ENCODE results near the gene HSF5.

HSF5 gene

GRCh38 chr17:58452738-58453137, 35.5 kb downstream of the HSF5 start:
- DNase-seq: no peak
- Histone ChIP-seq H3K4me1 (ENCODE audit: low read length) (no peaks in the 10 kb centered on the region), H3K27ac (ENCODE audit: low read length) (no peak overlapping the region)

GRCh38 chr17:58447039-58447975, 40.9 kb downstream of the HSF5 start:
- Histone ChIP-seq H3K4me2 (ENCODE audit: low read depth, low read length) (no peak overlapping the region), H3K9ac (ENCODE audit: low read length) (no peak overlapping the region), H3K9me2 (replicated peaks; ENCODE audit: insufficient read depth, low read length) (no peaks in the 10 kb centered on the region), H3K27me3 (replicated peaks; ENCODE audit: insufficient read depth, low read length) (no peaks in the 10 kb centered on the region), H3K4me1 (ENCODE audit: low read length) (no peaks in the 10 kb centered on the region), H4K20me1 (ENCODE audit: insufficient read depth, low read length) (no peaks in the 10 kb centered on the region), H3K36me3 (replicated peaks; ENCODE audit: insufficient read depth, low read length) (no peaks in the 10 kb centered on the region), H3K79me2 (ENCODE audit: low read length) (no peaks in the 10 kb centered on the region), H3F3A (ENCODE audit: insufficient read depth, low read length) (no peaks in the 10 kb centered on the region), H3K4me3 (ENCODE audit: low read length) (no peak overlapping the region), H2AFZ (ENCODE audit: low read length) (no peak overlapping the region), H3K27ac (ENCODE audit: low read length) (no peak overlapping the region), H3K9me3 (replicated peaks; ENCODE audit: insufficient read depth, low read length) (no peaks in the 10 kb centered on the region)
- TF ChIP-seq CTCF (IDR thresholded peaks at IDR 0.05; ENCODE audit: low read length) (peak; percentile 89), EZH2phosphoT487 (IDR thresholded peaks at IDR 0.05; ENCODE audit: low read length) (no peak), EZH2 (optimal IDR thresholded peaks at IDR 0.05; ENCODE audit: low read depth, low read length) (no peak)
- peak; percentile 84 for DNase-seq

More at GRCh38 chr17:58452738-58453137, 35.5 kb downstream of the HSF5 start:
- H3F3A ChIP-seq (ENCODE audit: insufficient read depth, low read length): no peaks in the 10 kb centered on the region
- H3K4me3 ChIP-seq (ENCODE audit: low read length): no peak overlapping the region
- no peaks in the 10 kb centered on the region for H3K9me3 ChIP-seq (replicated peaks; ENCODE audit: insufficient read depth, low read length)
- no peaks in the 10 kb centered on the region for H3K79me2 ChIP-seq (ENCODE audit: low read length)
- no peaks in the 10 kb centered on the region for H3K36me3 ChIP-seq (replicated peaks; ENCODE audit: insufficient read depth, low read length)
- no peak overlapping the region for H3K4me2 ChIP-seq (ENCODE audit: low read depth, low read length)
- no peaks in the 10 kb centered on the region for H3K9me2 ChIP-seq (replicated peaks; ENCODE audit: insufficient read depth, low read length)
- H2AFZ ChIP-seq (ENCODE audit: low read length): no peak overlapping the region
- no peak overlapping the region for H3K9ac ChIP-seq (ENCODE audit: low read length)
- H3K27me3 ChIP-seq (replicated peaks; ENCODE audit: insufficient read depth, low read length): no peaks in the 10 kb centered on the region
- TF ChIP-seq EZH2phosphoT487 (IDR thresholded peaks at IDR 0.05; ENCODE audit: low read length) (no peak), CTCF (IDR thresholded peaks at IDR 0.05; ENCODE audit: low read length) (no peak), EZH2 (optimal IDR thresholded peaks at IDR 0.05; ENCODE audit: low read depth, low read length) (no peak)
- H4K20me1 ChIP-seq (ENCODE audit: insufficient read depth, low read length): no peaks in the 10 kb centered on the region

- no peak for DNase-seq
- Histone ChIP-seq H3K4me1 (ENCODE audit: low read length) (no peaks in the 10 kb centered on the region), H3K36me3 (replicated peaks; ENCODE audit: insufficient read depth, low read length) (no peaks in the 10 kb centered on the region), H3K27ac (ENCODE audit: low read length) (no peak overlapping the region), H3K9ac (ENCODE audit: low read length) (no peak overlapping the region), H2AFZ (ENCODE audit: low read length) (no peak overlapping the region), H3K27me3 (replicated peaks; ENCODE audit: insufficient read depth, low read length) (no peaks in the 10 kb centered on the region), H3K79me2 (ENCODE audit: low read length) (no peaks in the 10 kb centered on the region), H3K4me3 (ENCODE audit: low read length) (no peak overlapping the region), H3K4me2 (ENCODE audit: low read depth, low read length) (no peak overlapping the region), H3K9me2 (replicated peaks; ENCODE audit: insufficient read depth, low read length) (no peaks in the 10 kb centered on the region), H3K9me3 (replicated peaks; ENCODE audit: insufficient read depth, low read length) (no peaks in the 10 kb centered on the region), H3F3A (ENCODE audit: insufficient read depth, low read length) (no peaks in the 10 kb centered on the region), H4K20me1 (ENCODE audit: insufficient read depth, low read length) (no peaks in the 10 kb centered on the region)
- no peak for TF ChIP-seq EZH2 (optimal IDR thresholded peaks at IDR 0.05; ENCODE audit: low read depth, low read length)
- no peak for TF ChIP-seq CTCF (IDR thresholded peaks at IDR 0.05; ENCODE audit: low read length)
- TF ChIP-seq EZH2phosphoT487 (IDR thresholded peaks at IDR 0.05; ENCODE audit: low read length): no peak
Measured at GRCh38 chr17:58446086-58446485, 42.1 kb downstream of the HSF5 start.

Measured in MM.1S (cell line).